OCI-LY7 (cell line): Measurements from ENCODE around the gene HIGD2A. TPM values are rescaled to one million over a fixed set of nuclear protein-coding genes. Genes with fewer than 3 reads are reported as not detected.

Experiments
- BruUV-seq: library from RNA; stranded (reverse); fragments of 400-500 nt; replicated peaks from 2 replicates; lab custom pipeline; 2021; lab: Mats Ljungman, UMichigan
- CTCF ChIA-PET: fragments of 300-600 bp; sonication (Branson Sonifier 250); formaldehyde crosslinking; loops from one replicate; lab custom pipeline; 2022; ENCODE audit warnings: antibody characterized with exemption; ENCODE audit not compliant: unreplicated experiment; lab: Charles Lee
- POLR2A ChIA-PET: fragments of 300-600 bp; sonication (Branson Sonifier 250); formaldehyde crosslinking; loops from one replicate; lab custom pipeline; 2022; ENCODE audit warnings: antibody characterized with exemption; lab: Charles Lee
- DNase-seq: peaks from one replicate; pipeline ENCODE4 v3.0.0-alpha.2; 2015; ENCODE audit warnings: low spot score
- H2AFZ ChIP-seq: fragments of 200-600 bp; sonication (generic), shearing (Covaris generic); 2 replicates; pipeline ENCODE4 v1.6.1; 2014; ENCODE audit warnings: mild to moderate bottlenecking, antibody characterized with exemption, low read length, moderate library complexity
- H3K27ac ChIP-seq: fragments of 200-600 bp; sonication (generic); 2 replicates; pipeline ENCODE4 v1.5.1; 2014; ENCODE audit warnings: mixed run types, low read depth, mild to moderate bottlenecking, moderate library complexity, low read length, inconsistent platforms; ENCODE audit not compliant: poor library complexity, severe bottlenecking
- H3K36me3 ChIP-seq: fragments of 200-600 bp; sonication (generic); 2 replicates; pipeline ENCODE4 v1.6.1; 2014; ENCODE audit warnings: mild to moderate bottlenecking, antibody characterized with exemption, low read length, moderate library complexity, mixed read lengths; ENCODE audit not compliant: insufficient read depth
- H3K4me1 ChIP-seq: fragments of 200-600 bp; sonication (generic); 2 replicates; pipeline ENCODE4 v1.5.1; 2014; ENCODE audit warnings: mild to moderate bottlenecking, low read length; ENCODE audit not compliant: insufficient read depth, poor library complexity, severe bottlenecking
- H3K4me2 ChIP-seq: fragments of 200-600 bp; sonication (generic); 2 replicates; pipeline ENCODE4 v1.6.1; 2014; ENCODE audit warnings: mild to moderate bottlenecking, low read length
- H3K4me3 ChIP-seq: fragments of 200-600 bp; sonication (generic); 2 replicates; pipeline ENCODE4 v1.5.1; 2014; ENCODE audit warnings: mild to moderate bottlenecking, low read depth, low read length; ENCODE audit not compliant: poor library complexity, severe bottlenecking
- H3K79me2 ChIP-seq: fragments of 200-600 bp; sonication (generic); 2 replicates; pipeline ENCODE4 v1.6.1; 2016; ENCODE audit warnings: low read depth, mild to moderate bottlenecking, low read length, moderate library complexity, mixed read lengths; ENCODE audit not compliant: insufficient read depth
- H3K9me2 ChIP-seq: fragments of 200-600 bp; sonication (generic); 2 replicates; pipeline ENCODE4 v1.6.1; 2016; ENCODE audit warnings: mild to moderate bottlenecking, low read length, mixed read lengths; ENCODE audit not compliant: insufficient read depth
- H3K9me3 ChIP-seq: fragments of 200-600 bp; sonication (generic); 2 replicates; pipeline ENCODE4 v1.6.1; 2014; ENCODE audit warnings: mild to moderate bottlenecking, mixed run types, low read length, mixed read lengths
- H4K20me1 ChIP-seq: fragments of 200-600 bp; sonication (generic); 2 replicates; pipeline ENCODE4 v1.6.1; 2014; ENCODE audit warnings: mild to moderate bottlenecking, antibody characterized with exemption, low read length, moderate library complexity, mixed read lengths; ENCODE audit not compliant: insufficient read depth
- CTCF ChIP-seq: fragments of 200-600 bp; sonication (generic); conservative IDR thresholded peaks from 2 replicates; pipeline ENCODE4 v1.5.1; 2014; ENCODE audit warnings: mild to moderate bottlenecking, antibody characterized with exemption, low read length, moderate library complexity, mixed read lengths
- EZH2phosphoT487 ChIP-seq: fragments of 200-600 bp; sonication (generic); IDR thresholded peaks from 2 replicates; pipeline ENCODE4 v1.6.1; 2018; ENCODE audit warnings: low read depth, borderline replicate concordance, mild to moderate bottlenecking, mixed run types, antibody characterized with exemption, low read length, moderate library complexity, mixed read lengths
- intact Hi-C: fragments of 100-400 bp; cut with micrococcal nuclease; formaldehyde crosslinking; loops from one replicate; pipeline ENCODE4 v1.10.0; 2022; ENCODE audit not compliant: unreplicated experiment
- total RNA-seq, 2 experiments: library from RNA; depleted of rRNA in 1 of 2; stranded (reverse); fragments of >200 nt in 1 of 2; shearing (Covaris generic) in 1 of 2; gene quantifications; 2 replicates each; pipeline ENCODE4 v1.2.3, GENCODE V29; 2014 to 2022

HIGD2A gene
- total RNA-seq, 2 experiments from 2014 or later = 145 to 223 TPM

GRCh38 chr5:176362233-176362490 lies 26.4 kb upstream of the HIGD2A start:
- CTCF ChIA-PET = interaction anchor here (0.6 kb wide), 2 partner anchors 19 to 21 kb away, joined by 3 to 9 read pairs; no protein-coding TSS in a partner anchor
- H3K4me1 ChIP-seq = peaks cover 21% of the 10 kb centered on the region
- intact Hi-C loops = no loop called here
- H3K27ac ChIP-seq = no peak overlapping the region
- H3K9me2 ChIP-seq = no peaks in the 10 kb centered on the region
- H4K20me1 ChIP-seq = no peaks in the 10 kb centered on the region
- H3K36me3 ChIP-seq = peaks cover 24% of the 10 kb centered on the region
- TF ChIP-seq CTCF (no peak), EZH2phosphoT487 (no peak)
- POLR2A ChIA-PET = interaction anchor here (0.5 to 2.5 kb wide), 12 partner anchors 8 to 1791 kb away, joined by 3 to 9 read pairs (median 4); partner anchors contain the start of genes HIGD2A, NHP2, NOP16 and RNF44
- H3K79me2 ChIP-seq = peaks cover 23% of the 10 kb centered on the region
- peak overlapping the region; percentile 93 for H2AFZ ChIP-seq
- no TSS peak for BruUV-seq
- H3K4me2 ChIP-seq = peak overlapping the region; percentile 93
- no peaks in the 10 kb centered on the region for H3K9me3 ChIP-seq
- peak overlapping the region; percentile 91 for H3K4me3 ChIP-seq
- DNase-seq = peak; percentile 53

- no TSS peak for BruUV-seq
- peaks cover under 1% of the 10 kb centered on the region; the same call in 1 of the 2 replicates for H3K36me3 ChIP-seq
- TF ChIP-seq EZH2phosphoT487 (no peak), CTCF (no peak)
- peaks cover 14% of the 10 kb centered on the region for H3K79me2 ChIP-seq
- H3K9me2 ChIP-seq = no peaks in the 10 kb centered on the region
- H2AFZ ChIP-seq = no peak overlapping the region
- ChIA-PET CTCF (no interaction called here), POLR2A (no interaction called here)
- H3K4me3 ChIP-seq = no peak overlapping the region
- H3K4me2 ChIP-seq = peak overlapping the region; percentile 41; the same call in 1 of the 2 replicates
- no peak overlapping the region for H3K27ac ChIP-seq
- no peak for DNase-seq
- H4K20me1 ChIP-seq = no peaks in the 10 kb centered on the region
- peaks cover 16% of the 10 kb centered on the region for H3K4me1 ChIP-seq
- no peaks in the 10 kb centered on the region for H3K9me3 ChIP-seq
- intact Hi-C loops = no loop called here
Observed at GRCh38 chr5:176364765-176365350, 23.7 kb upstream of the HIGD2A start.

GRCh38 chr5:176365351-176366231 lies 23.0 kb upstream of the HIGD2A start, which contains the start of gene ARL10:
ARL10 (plus strand) TSS chr5:176365487; CDS start chr5:176365564, 77 bp downstream.
- CTCF ChIA-PET = no interaction called here
- TF ChIP-seq CTCF (no peak), EZH2phosphoT487 (no peak)
- Histone ChIP-seq H3K79me2 (peaks cover 8% of the 10 kb centered on the region), H3K4me2 (peak within 1 kb of the TSS; percentile 41; the same call in 1 of the 2 replicates), H3K4me1 (peaks cover 10% of the 10 kb centered on the region), H3K4me3 (no peak within 1 kb of the TSS), H3K36me3 (no peaks in the 10 kb centered on the region), H3K27ac (no peak within 1 kb of the TSS), H3K9me3 (no peaks in the 10 kb centered on the region), H3K9me2 (no peaks in the 10 kb centered on the region), H2AFZ (no peak within 1 kb of the TSS), H4K20me1 (no peaks in the 10 kb centered on the region; the same call in 1 of the 2 replicates)
- intact Hi-C loops = no loop called here
- no TSS peak for BruUV-seq
- POLR2A ChIA-PET = no interaction called here
- DNase-seq = no peak
